Activated T-helper 1 cell treated with anti-CD3 and anti-CD28 coated beads, Interleukin-12 subunit alpha, Interleukin-12 subunit beta, Interleukin-2, Interleukin-4 antibody, amounts not matched to agents 30 ng/mL and 10 ng/mL and 1 ng/mL, durations not matched to agents 14 hours and 24 hours and 36 hours (primary cell): ENCODE measurements around the gene LRRC75B. TPM values are rescaled to one million over a fixed set of nuclear protein-coding genes. Genes with fewer than 3 reads are reported as not detected.
"Not testable (repeated sequence)": the region's sequence is repeated elsewhere in the genome, so short reads cannot be mapped to it uniquely, and the experiment has no call there.

Source experiments
- DNase-seq: peaks from one replicate; pipeline ENCODE4 v3.0.0; 2021; ENCODE audit warnings: low spot score
- H3K27ac Mint-ChIP-seq: one replicate; pipeline ENCODE4 v1.8.0; 2021; ENCODE audit warnings: mild to moderate bottlenecking, mixed read lengths
- H3K27me3 Mint-ChIP-seq: one replicate; pipeline ENCODE4 v1.8.0; 2022; ENCODE audit warnings: mild to moderate bottlenecking, moderate library complexity, mixed read lengths; ENCODE audit not compliant: insufficient read depth
- H3K36me3 Mint-ChIP-seq: one replicate; pipeline ENCODE4 v1.8.0; 2021; ENCODE audit warnings: low read depth, mixed read lengths
- H3K4me1 Mint-ChIP-seq: one replicate; pipeline ENCODE4 v1.8.0; 2021; ENCODE audit warnings: low read depth, mixed read lengths
- H3K4me3 Mint-ChIP-seq: one replicate; pipeline ENCODE4 v1.8.0; 2021; ENCODE audit warnings: mild to moderate bottlenecking, moderate library complexity, mixed read lengths
- H3K9me3 Mint-ChIP-seq: one replicate; pipeline ENCODE4 v1.8.0; 2021; ENCODE audit warnings: mixed read lengths
- intact Hi-C: fragments of 100-400 bp; cut with micrococcal nuclease; formaldehyde crosslinking; loops from one replicate; pipeline ENCODE4 v1.15.1; 2024
- total RNA-seq: library from RNA; stranded (reverse); gene quantifications from 2 replicates; pipeline ENCODE4 v1.2.3, GENCODE V29; 2022

The LRRC75B gene
- 2.4 and 2.8 TPM in 2 replicates for total RNA-seq

GRCh38 chr22:24592851-24593558 lies at the start of gene LRRC75B:
LRRC75B (minus strand) TSS chr22:24593073; CDS start chr22:24593039, 34 bp downstream.
- intact Hi-C loops = no loop called here
- Mint-ChIP-seq H3K4me1 (no peaks in the 10 kb centered on the region), H3K9me3 (no peaks in the 10 kb centered on the region), H3K36me3 (no peaks in the 10 kb centered on the region), H3K27me3 (peaks cover 6% of the 10 kb centered on the region), H3K27ac (peak within 1 kb of the TSS; percentile 79), H3K4me3 (peak within 1 kb of the TSS; percentile 90)
- DNase-seq = peak; percentile 46

- DNase-seq, intact Hi-C loops, H3K27ac Mint-ChIP-seq, H3K9me3 Mint-ChIP-seq, H3K4me3 Mint-ChIP-seq, H3K4me1 Mint-ChIP-seq, H3K27me3 Mint-ChIP-seq, H3K36me3 Mint-ChIP-seq: not testable (repeated sequence)
These were observed 49.4 kb upstream of the LRRC75B start for GRCh38 chr22:24642307-24642706.

GRCh38 chr22:24636513-24636912 lies 43.6 kb upstream of the LRRC75B start:
- H3K36me3 Mint-ChIP-seq, H3K9me3 Mint-ChIP-seq, H3K27ac Mint-ChIP-seq, DNase-seq, intact Hi-C loops, H3K27me3 Mint-ChIP-seq, H3K4me3 Mint-ChIP-seq: not testable (repeated sequence)
- H3K4me1 Mint-ChIP-seq = peaks cover 18% of the 10 kb centered on the region

- H3K4me3 Mint-ChIP-seq, H3K27ac Mint-ChIP-seq, H3K27me3 Mint-ChIP-seq, H3K36me3 Mint-ChIP-seq, DNase-seq, H3K9me3 Mint-ChIP-seq, intact Hi-C loops: not testable (repeated sequence)
- peaks cover 18% of the 10 kb centered on the region for H3K4me1 Mint-ChIP-seq
These were observed 42.0 kb upstream of the LRRC75B start for GRCh38 chr22:24634776-24635389.

- peaks cover 18% of the 10 kb centered on the region for H3K4me1 Mint-ChIP-seq
- intact Hi-C loops, H3K36me3 Mint-ChIP-seq: not testable (repeated sequence)
These were observed 40.6 kb upstream of the LRRC75B start for GRCh38 chr22:24633231-24634023.

GRCh38 chr22:24632642-24633041 lies 39.8 kb upstream of the LRRC75B start:
- intact Hi-C loops, H3K9me3 Mint-ChIP-seq, DNase-seq, H3K36me3 Mint-ChIP-seq, H3K4me3 Mint-ChIP-seq, H3K27me3 Mint-ChIP-seq, H3K27ac Mint-ChIP-seq: not testable (repeated sequence)
- H3K4me1 Mint-ChIP-seq = peaks cover 18% of the 10 kb centered on the region

More at GRCh38 chr22:24633231-24634023, 40.6 kb upstream of the LRRC75B start:
- not testable (repeated sequence) for H3K27me3 Mint-ChIP-seq, H3K4me3 Mint-ChIP-seq, H3K9me3 Mint-ChIP-seq, DNase-seq
- peak overlapping the region; percentile 74 for H3K27ac Mint-ChIP-seq

- H3K27ac Mint-ChIP-seq, H3K4me3 Mint-ChIP-seq, intact Hi-C loops, H3K36me3 Mint-ChIP-seq, DNase-seq, H3K9me3 Mint-ChIP-seq, H3K27me3 Mint-ChIP-seq: not testable (repeated sequence)
- peaks cover 17% of the 10 kb centered on the region for H3K4me1 Mint-ChIP-seq
These were observed 38.7 kb upstream of the LRRC75B start for GRCh38 chr22:24631430-24632122.

GRCh38 chr22:24630812-24631427 lies 38.0 kb upstream of the LRRC75B start:
- H3K27me3 Mint-ChIP-seq, H3K36me3 Mint-ChIP-seq, intact Hi-C loops, H3K9me3 Mint-ChIP-seq, H3K27ac Mint-ChIP-seq, H3K4me3 Mint-ChIP-seq, DNase-seq: not testable (repeated sequence)
- H3K4me1 Mint-ChIP-seq = peaks cover 14% of the 10 kb centered on the region

- H3K4me3 Mint-ChIP-seq, intact Hi-C loops, H3K36me3 Mint-ChIP-seq, H3K4me1 Mint-ChIP-seq, H3K27ac Mint-ChIP-seq, DNase-seq, H3K9me3 Mint-ChIP-seq, H3K27me3 Mint-ChIP-seq: not testable (repeated sequence)
These were observed 36.2 kb upstream of the LRRC75B start for GRCh38 chr22:24629069-24629468.

- H3K36me3 Mint-ChIP-seq, intact Hi-C loops, H3K27me3 Mint-ChIP-seq, H3K27ac Mint-ChIP-seq, H3K9me3 Mint-ChIP-seq, DNase-seq, H3K4me1 Mint-ChIP-seq, H3K4me3 Mint-ChIP-seq: not testable (repeated sequence)
These were observed 35.0 kb upstream of the LRRC75B start for GRCh38 chr22:24627911-24628310.

GRCh38 chr22:24622596-24622995 lies 29.7 kb upstream of the LRRC75B start:
- H3K36me3 Mint-ChIP-seq, intact Hi-C loops, H3K9me3 Mint-ChIP-seq, DNase-seq, H3K27ac Mint-ChIP-seq, H3K27me3 Mint-ChIP-seq, H3K4me1 Mint-ChIP-seq, H3K4me3 Mint-ChIP-seq: not testable (repeated sequence)

GRCh38 chr22:24621244-24621643 lies 28.4 kb upstream of the LRRC75B start:
- peaks cover 13% of the 10 kb centered on the region for H3K36me3 Mint-ChIP-seq

More at GRCh38 chr22:24621244-24621643, 28.4 kb upstream of the LRRC75B start:
- H3K4me3 Mint-ChIP-seq, H3K27me3 Mint-ChIP-seq, H3K4me1 Mint-ChIP-seq, DNase-seq, H3K9me3 Mint-ChIP-seq, intact Hi-C loops, H3K27ac Mint-ChIP-seq: not testable (repeated sequence)
